Endothelial cell of umbilical vein (primary cell): Measurements from ENCODE around the gene ASB5. TPM values are rescaled to one million over a fixed set of nuclear protein-coding genes. Genes with fewer than 3 reads are reported as not detected.

Experiments used
- BruUV-seq: library from RNA; stranded (reverse); fragments of 400-500 nt; replicated peaks from 2 replicates; lab custom pipeline; 2021; lab: Mats Ljungman, UMichigan
- CTCF ChIA-PET: fragments of 300-600, 350-600 bp; sonication (Branson Sonifier 250); formaldehyde crosslinking; loops from one replicate; lab custom pipeline; 2021; ENCODE audit warnings: antibody characterized with exemption, inconsistent platforms; lab: Charles Lee
- POLR2A ChIA-PET: fragments of 300-600, 350-600 bp; sonication (Branson Sonifier 250); formaldehyde crosslinking; loops from one replicate; lab custom pipeline; 2021; ENCODE audit warnings: antibody characterized with exemption, inconsistent platforms; lab: Charles Lee
- DNase-seq: peaks from one replicate; pipeline ENCODE4 v3.0.0-alpha.2; 2011; ENCODE audit warnings: low read depth, low spot score
- FAIRE-seq: peaks from 2 replicates; lab custom pipeline; 2011; peaks lifted over from hg19 to GRCh38; lab: Jason Lieb, UNC
- H2AFZ ChIP-seq: 2 replicates; pipeline ENCODE4 v1.6.0; 2012; ENCODE audit warnings: low read depth, low read length, control low read depth, inconsistent platforms
- H3K27ac ChIP-seq: 2 replicates; pipeline ENCODE4 v1.5.1; 2011; ENCODE audit warnings: low read depth, mild to moderate bottlenecking, control low read depth, low read length, moderate library complexity; ENCODE audit not compliant: insufficient read depth
- H3K27me3 ChIP-seq, 2 experiments: 2 replicates each; pipeline versions ENCODE4 v1.6.0 to v1.6.1; 2011; ENCODE audit warnings: low read length in 2 of 2, mixed read lengths in 1 of 2; ENCODE audit not compliant: control insufficient read depth in 2 of 2, insufficient read depth in 2 of 2
- H3K36me3 ChIP-seq, 2 experiments: 2 replicates in 1 of 2; 3 replicates in 1 of 2; pipeline ENCODE4 v1.5.1; 2011; ENCODE audit warnings: low read length in 2 of 2, mild to moderate bottlenecking in 1 of 2, moderate library complexity in 1 of 2; ENCODE audit not compliant: control insufficient read depth in 2 of 2, insufficient read depth in 2 of 2; ENCODE audit errors: extremely low read depth in 1 of 2
- H3K4me1 ChIP-seq: 3 replicates; pipeline ENCODE4 v1.5.1; 2011; ENCODE audit warnings: mild to moderate bottlenecking, low read length; ENCODE audit not compliant: control insufficient read depth, insufficient read depth; ENCODE audit errors: extremely low read depth
- H3K4me2 ChIP-seq: 2 replicates; pipeline ENCODE4 v1.6.1; 2011; ENCODE audit warnings: low read length, control low read depth, mixed read lengths; ENCODE audit not compliant: insufficient read depth
- H3K4me3 ChIP-seq, 3 experiments: fragments of 200-600 bp in 1 of 3; sonication (generic), shearing (Covaris generic) in 1 of 3; replicated peaks in 1 of 3; 2 replicates each; pipeline ENCODE4 v1.5.1; 2011 to 2016; ENCODE audit warnings: control low read depth in 3 of 3, low read length in 3 of 3, mild to moderate bottlenecking in 2 of 3, inconsistent platforms in 1 of 3, low read depth in 1 of 3, moderate library complexity in 1 of 3; ENCODE audit not compliant: insufficient read depth in 1 of 3
- H3K79me2 ChIP-seq: 2 replicates; pipeline ENCODE4 v1.6.0; 2012; ENCODE audit warnings: low read length, inconsistent platforms; ENCODE audit not compliant: control insufficient read depth, insufficient read depth
- H3K9ac ChIP-seq: replicated peaks from 2 replicates; pipeline ENCODE3; 2011; ENCODE audit warnings: low read length, control low read depth; ENCODE audit not compliant: insufficient read depth; ENCODE audit errors: extremely low read depth
- H3K9me1 ChIP-seq: replicated peaks from 3 replicates; pipeline ENCODE4 v1.6.0; 2011; ENCODE audit warnings: mild to moderate bottlenecking, low read length; ENCODE audit not compliant: control insufficient read depth, insufficient read depth; ENCODE audit errors: extremely low read depth
- H3K9me3 ChIP-seq: replicated peaks from 2 replicates; pipeline ENCODE4 v1.5.1; 2012; ENCODE audit warnings: low read length, inconsistent platforms; ENCODE audit not compliant: control insufficient read depth, insufficient read depth
- H4K20me1 ChIP-seq: replicated peaks from 2 replicates; pipeline ENCODE3; 2011; ENCODE audit warnings: mild to moderate bottlenecking, low read length; ENCODE audit not compliant: control insufficient read depth, insufficient read depth; ENCODE audit errors: extremely low read depth
- CTCF ChIP-seq, 2 donors: IDR thresholded peaks; 1 replicate in 1 of 2; 2 replicates in 1 of 2; pipeline ENCODE4 v1.5.1; 2011; ENCODE audit warnings: low read length in 2 of 2, mild to moderate bottlenecking in 2 of 2, moderate library complexity in 2 of 2, control low read depth in 1 of 2, inconsistent platforms in 1 of 2, low read depth in 1 of 2; ENCODE audit not compliant: insufficient read depth in 1 of 2; ENCODE audit errors: extremely low read depth in 1 of 2
- EZH2 ChIP-seq: IDR thresholded peaks from 2 replicates; pipeline ENCODE4 v1.6.1; 2012; ENCODE audit warnings: borderline replicate concordance, low read depth, mild to moderate bottlenecking, moderate library complexity, low read length, inconsistent platforms; ENCODE audit not compliant: severe bottlenecking
- FOS ChIP-seq: IDR thresholded peaks from 2 replicates; pipeline ENCODE4 v1.6.1; 2011; ENCODE audit warnings: mild to moderate bottlenecking, low read length, moderate library complexity, borderline replicate concordance; ENCODE audit not compliant: insufficient read depth
- GATA2 ChIP-seq: IDR thresholded peaks from 2 replicates; pipeline ENCODE4 v1.7.0; 2011; ENCODE audit warnings: low read depth, mild to moderate bottlenecking, moderate library complexity, mixed read lengths, low read length; ENCODE audit not compliant: insufficient read length, insufficient read depth
- JUN ChIP-seq: IDR thresholded peaks from 2 replicates; pipeline ENCODE4 v1.6.1; 2011; ENCODE audit warnings: borderline replicate concordance, low read depth; ENCODE audit not compliant: insufficient read length, insufficient read depth
- MAX ChIP-seq: IDR thresholded peaks from 2 replicates; pipeline ENCODE4 v1.6.1; 2011; ENCODE audit not compliant: insufficient read depth, insufficient read length
- MYC ChIP-seq: IDR thresholded peaks from one replicate; pipeline ENCODE4 v1.6.1; 2011; ENCODE audit warnings: mild to moderate bottlenecking, low read depth, low read length
- POLR2A ChIP-seq: IDR thresholded peaks from 2 replicates; pipeline ENCODE4 v1.6.1; 2012; ENCODE audit warnings: low read depth, mild to moderate bottlenecking, control low read depth, low read length
- POLR2AphosphoS5 ChIP-seq: IDR thresholded peaks from 2 replicates; pipeline ENCODE4 v1.6.1; 2012; ENCODE audit warnings: low read depth, mild to moderate bottlenecking, control low read depth, low read length, moderate library complexity; ENCODE audit not compliant: insufficient read depth
- dilution Hi-C: fragments of 300-500 bp; cut with MboI; formaldehyde crosslinking; loops from one replicate; pipeline ENCODE4 v1.15.0; 2019; ENCODE audit warnings: low sequenced_read_pairs; ENCODE audit not compliant: extremely low pct_ligation_motif_present
- intact Hi-C: fragments of 100-400 bp; cut with micrococcal nuclease; formaldehyde crosslinking; loops from one replicate; pipeline ENCODE4 v1.10.0; 2022
- polyA plus RNA-seq, 4 experiments: library from polyadenylated mRNA; depleted of rRNA in 3 of 4; stranded (reverse) in 3 of 4; unstranded in 1 of 4; fragments of >200 nt; gene quantifications; 2 replicates each; pipeline versions ENCODE4 v1.2.1 to v1.2.3, GENCODE V29; 2011 to 2012; ENCODE audit warnings: missing spikeins in 1 of 4
- total RNA-seq: library from RNA; stranded (reverse); gene quantifications from 2 replicates; pipeline ENCODE4 v1.2.3, GENCODE V29; 2021

The ASB5 gene
- total and polyA plus RNA-seq, 2 donors (not counting 3 experiments of a cell fraction or from before 2014, with no cell fraction given) = not detected

DNA sequence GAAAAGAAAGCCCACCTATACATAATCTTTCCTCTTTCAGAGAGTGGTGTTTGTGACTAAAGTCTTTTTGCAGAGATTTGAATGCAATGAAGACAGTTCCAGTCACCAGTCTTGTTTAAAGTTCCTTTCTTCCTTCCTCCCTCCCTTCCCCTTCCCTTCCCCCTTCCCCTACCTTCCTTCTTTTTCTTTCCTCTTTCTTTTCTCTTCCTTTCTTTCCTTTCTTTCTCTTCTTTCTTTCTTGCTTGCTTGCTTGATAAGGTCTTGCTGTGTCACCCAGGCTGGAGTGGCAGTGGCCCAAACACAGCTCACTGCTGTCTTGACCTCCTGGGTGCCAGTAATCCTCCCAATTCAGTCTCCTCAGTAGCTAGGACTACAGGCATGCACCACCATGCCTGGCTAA is 19.0 kb upstream of the ASB5 start:
- FAIRE-seq (no peak), DNase-seq (no peak)
- Histone ChIP-seq H3K4me3 (no peak overlapping the region), H3K4me2 (no peak overlapping the region), H3K9ac (no peak overlapping the region), H3K36me3 (no peaks in the 10 kb centered on the region), H3K27ac (no peak overlapping the region), H3K9me1 (no peaks in the 10 kb centered on the region), H3K79me2 (no peaks in the 10 kb centered on the region), H3K9me3 (no peaks in the 10 kb centered on the region), H4K20me1 (no peaks in the 10 kb centered on the region), H3K4me1 (no peaks in the 10 kb centered on the region), H3K27me3 (peaks cover 2 to 4% of the 10 kb centered on the region in 2 experiments), H2AFZ (no peak overlapping the region)
- dilution Hi-C loops = no loop called here
- BruUV-seq = no TSS peak
- CTCF ChIA-PET = interaction anchor here (2.3 kb wide), 1 partner anchor 11 kb away, joined by 7 read pairs; no protein-coding TSS in a partner anchor
- intact Hi-C loops = no loop called here
- POLR2A ChIA-PET = no interaction called here
- TF ChIP-seq FOS (no peak), CTCF (IDR thresholded peaks at IDR 0.05; ENCODE audit: extremely low read depth in 1 of 2, insufficient read depth in 1 of 2, low read depth in 1 of 2, low read length in 2 of 2) (no peak), GATA2 (no peak), MAX (no peak), MYC (no peak), EZH2 (no peak), POLR2A (no peak), POLR2AphosphoS5 (no peak), JUN (no peak)
